Left lung (tissue), 10 donors: ENCODE measurements around the gene DISP3. TPM values are rescaled to one million over a fixed set of nuclear protein-coding genes. Genes with fewer than 3 reads are reported as not detected.

Source experiments
- ATAC-seq: fragments of 200-7000 bp; cut with Tn5 transposase; one replicate; pipeline ENCODE4 v1.9.1; 2020; ENCODE audit warnings: moderate library complexity
- DNase-seq, 4 donors: peaks; one replicate each; pipeline ENCODE4 v3.0.0-alpha.2; 2013 to 2020
- H3K27ac ChIP-seq, 2 donors: fragments of 200-600 bp; sonication (generic) in 1 of 2; one replicate each; pipeline versions ENCODE4 v1.5.0 to v1.8.0; 2020 to 2021
- H3K27me3 ChIP-seq, 2 donors: fragments of 200-600 bp; sonication (generic) in 1 of 2; one replicate each; pipeline versions ENCODE4 v1.5.0 to v1.8.0; 2020 to 2021
- H3K36me3 ChIP-seq, 2 donors: fragments of 200-600 bp; sonication (generic) in 1 of 2; one replicate each; pipeline versions ENCODE4 v1.5.0 to v1.8.0; 2020 to 2021
- H3K4me1 ChIP-seq, 2 donors: fragments of 200-600 bp; one replicate each; pipeline ENCODE4 v1.8.0; 2021
- H3K4me3 ChIP-seq, 2 donors: fragments of 200-600 bp; sonication (generic) in 1 of 2; one replicate each; pipeline versions ENCODE4 v1.5.0 to v1.8.0; 2020 to 2021; ENCODE audit warnings: mild to moderate bottlenecking in 1 of 2
- H3K9me3 ChIP-seq, 2 donors: fragments of 200-600 bp; sonication (generic) in 1 of 2; one replicate each; pipeline versions ENCODE4 v1.5.0 to v1.8.0; 2020 to 2021
- CTCF ChIP-seq, 2 donors: fragments of 200-600 bp; sonication (generic) in 1 of 2; IDR thresholded peaks; one replicate each; pipeline versions ENCODE4 v1.5.0 to v1.8.0; 2021; ENCODE audit warnings: antibody characterized with exemption in 2 of 2
- intact Hi-C, 2 donors: fragments of 100-400 bp; cut with DNase I; formaldehyde crosslinking; loops; one replicate each; pipeline versions ENCODE4 v1.11.2 to v1.14.2; 2022
- polyA plus RNA-seq, 6 donors: library from polyadenylated mRNA; unstranded; fragments of 120-200 nt; gene quantifications; one replicate each; pipeline ENCODE4 v1.2.1, GENCODE V29; 2013; ENCODE audit not compliant: insufficient read length in 6 of 6
- total RNA-seq, 2 donors: library from RNA; stranded (reverse); fragmentation: NEBNext Ultra II Directional; extraction: Animal tissue kit (Norgen Biotek cat#: 25700); gene quantifications; one replicate each; pipeline ENCODE4 v1.2.1, GENCODE V29; 2021
- donor health status: DM: no; HTN: yes; CAD: no.
- donor health status: DM: no; HTN: no; CAD: no.

Gene DISP3
- total and polyA plus RNA-seq, 8 donors: 0.05 to 0.98 (median 0.53) TPM

- DNase-seq (peak in 1 of 4 donors; percentile 14), ATAC-seq (no peak)
- Histone ChIP-seq H3K36me3 (no peaks in the 10 kb centered on the region), H3K4me3 (no peak overlapping the region), H3K27ac (no peak overlapping the region), H3K9me3 (no peaks in the 10 kb centered on the region), H3K27me3 (peaks cover 0 to under 1% of the 10 kb centered on the region in 2 donors), H3K4me1 (no peaks in the 10 kb centered on the region)
- TF ChIP-seq CTCF (IDR thresholded peaks at IDR 0.05): no peak
- intact Hi-C loops: no loop called here
These were observed 46.6 kb downstream of the DISP3 start for GRCh38 chr1:11525516-11525915.

GRCh38 chr1:11526071-11526895, 47.3 kb downstream of the DISP3 start:
- no peaks in the 10 kb centered on the region for H3K4me1 ChIP-seq
- TF ChIP-seq CTCF (IDR thresholded peaks at IDR 0.05): no peak
- intact Hi-C loops: no loop called here

GRCh38 chr1:11527541-11528452, 48.8 kb downstream of the DISP3 start:
- intact Hi-C loops: no loop called here
- H3K36me3 ChIP-seq: no peaks in the 10 kb centered on the region
- no peak for TF ChIP-seq CTCF (IDR thresholded peaks at IDR 0.05)
- H3K27me3 ChIP-seq: peaks cover 0 to 5% of the 10 kb centered on the region in 2 donors
- no peak overlapping the region for H3K27ac ChIP-seq
- H3K4me1 ChIP-seq: no peaks in the 10 kb centered on the region
- H3K4me3 ChIP-seq: no peak overlapping the region
- no peaks in the 10 kb centered on the region for H3K9me3 ChIP-seq
- DNase-seq (no peak), ATAC-seq (no peak)

More at GRCh38 chr1:11526071-11526895, 47.3 kb downstream of the DISP3 start:
- no peak overlapping the region for H3K27ac ChIP-seq
- no peaks in the 10 kb centered on the region for H3K9me3 ChIP-seq
- ATAC-seq: no peak
- no peak overlapping the region for H3K4me3 ChIP-seq
- H3K36me3 ChIP-seq: no peaks in the 10 kb centered on the region
- DNase-seq: peak in 1 of 4 donors; percentile 67
- H3K27me3 ChIP-seq: peaks cover 0 to 5% of the 10 kb centered on the region in 2 donors

GRCh38 chr1:11528611-11529261, 49.8 kb downstream of the DISP3 start:
- Histone ChIP-seq H3K4me3 (no peak overlapping the region), H3K9me3 (no peaks in the 10 kb centered on the region), H3K27ac (no peak overlapping the region), H3K36me3 (no peaks in the 10 kb centered on the region), H3K4me1 (no peaks in the 10 kb centered on the region), H3K27me3 (peaks cover 0 to 5% of the 10 kb centered on the region in 2 donors)
- intact Hi-C loops: no loop called here
- DNase-seq (peak in 1 of 4 donors; percentile 31), ATAC-seq (no peak)
- TF ChIP-seq CTCF (IDR thresholded peaks at IDR 0.05): no peak
